HepG2 (cell line): ENCODE results near the gene UBE3D. TPM values are rescaled to one million over a fixed set of nuclear protein-coding genes. Genes with fewer than 3 reads are reported as not detected.

Source experiments
- FOXA1 ChIP-seq, 2 experiments: fragments of 450-650 bp in 1 of 2; sonication (generic) in 1 of 2; formaldehyde crosslinking in 1 of 2; IDR thresholded peaks; 2 replicates each; pipeline versions ENCODE4 v1.4.0 to v1.6.1; 2016 to 2020; ENCODE audit warnings: missing genetic modification reagents in 1 of 2
- HES4 ChIP-seq: sonication (generic); formaldehyde crosslinking; IDR thresholded peaks from 2 replicates; pipeline ENCODE4 v1.9.0; 2021; ENCODE audit warnings: mild to moderate bottlenecking, missing genetic modification reagents, borderline replicate concordance
- JARID2 ChIP-seq: sonication (generic); formaldehyde crosslinking; IDR thresholded peaks from 2 replicates; pipeline ENCODE4 v1.8.1; 2023; ENCODE audit warnings: missing genetic modification reagents, inconsistent platforms; ENCODE audit not compliant: insufficient replicate concordance
- MBD4 ChIP-seq: IDR thresholded peaks from 2 replicates; pipeline ENCODE4 v1.6.1; 2012; ENCODE audit warnings: low read length, inconsistent platforms, borderline replicate concordance
- NFAT5 ChIP-seq: sonication (generic); formaldehyde crosslinking; IDR thresholded peaks from 2 replicates; pipeline ENCODE4 v1.4.0; 2020; ENCODE audit warnings: missing genetic modification reagents
- NFE2 ChIP-seq: sonication (generic); formaldehyde crosslinking; IDR thresholded peaks from 2 replicates; pipeline ENCODE4 v1.4.0; 2020; ENCODE audit warnings: missing genetic modification reagents
- RORA ChIP-seq: sonication (generic); formaldehyde crosslinking; IDR thresholded peaks from 2 replicates; pipeline ENCODE4 v1.5.0; 2020; ENCODE audit warnings: mild to moderate bottlenecking, missing genetic modification reagents, moderate library complexity
- SRSF1 ChIP-seq: fragments of 200-400 bp; formaldehyde crosslinking; optimal IDR thresholded peaks from 2 replicates; pipeline ENCODE3; 2017; ENCODE audit warnings: mild to moderate bottlenecking, low read depth, low read length, moderate library complexity
- SYNCRIP ChIP-seq: fragments of 200-400 bp; formaldehyde crosslinking; IDR thresholded peaks from 2 replicates; pipeline ENCODE4 v1.6.1; 2018; ENCODE audit warnings: mild to moderate bottlenecking, low read depth, low read length; ENCODE audit not compliant: insufficient read depth
- TBP ChIP-seq: sonication (generic); formaldehyde crosslinking; IDR thresholded peaks from 2 replicates; pipeline ENCODE4 v1.5.0; 2020; ENCODE audit warnings: missing genetic modification reagents
- YEATS2 ChIP-seq: sonication (generic); formaldehyde crosslinking; IDR thresholded peaks from 2 replicates; pipeline ENCODE4 v1.4.0; 2020; ENCODE audit warnings: missing genetic modification reagents, borderline replicate concordance
- ZNF224 ChIP-seq: sonication (generic); formaldehyde crosslinking; IDR thresholded peaks from 2 replicates; pipeline ENCODE4 v1.5.0; 2020; ENCODE audit warnings: mild to moderate bottlenecking, missing genetic modification reagents
- ZNF572 ChIP-seq: sonication (generic); formaldehyde crosslinking; IDR thresholded peaks from 2 replicates; pipeline ENCODE4 v1.5.1; 2020; ENCODE audit warnings: mild to moderate bottlenecking, missing genetic modification reagents
- ZNF737 ChIP-seq: sonication (generic); formaldehyde crosslinking; IDR thresholded peaks from 2 replicates; pipeline ENCODE4 v1.5.0; 2020; ENCODE audit warnings: missing genetic modification reagents, mild to moderate bottlenecking, borderline replicate concordance
- ZNF747 ChIP-seq: sonication (generic); formaldehyde crosslinking; IDR thresholded peaks from 2 replicates; pipeline ENCODE4 v1.8.1; 2023; ENCODE audit warnings: missing genetic modification reagents, mild to moderate bottlenecking, borderline replicate concordance
- polyA plus RNA-seq, 8 experiments: library from polyadenylated mRNA; depleted of rRNA in 3 of 8; stranded (reverse) in 7 of 8; unstranded in 1 of 8; fragments of >200 nt; fragmentation: Illumina TruSeq in 4 of 8; extraction: Trizol in 4 of 8; gene quantifications; 2 replicates each; pipeline versions ENCODE4 v1.2.1 to v1.2.3, GENCODE V29; 2011 to 2016; ENCODE audit warnings: low read depth in 4 of 8, missing spikeins in 1 of 8, mixed read lengths in 1 of 8; ENCODE audit not compliant: insufficient read depth in 1 of 8
- total RNA-seq, 5 experiments: library from RNA; depleted of rRNA; stranded (reverse); fragments of >200 nt; fragmentation: Illumina TruSeq; extraction: Trizol; gene quantifications; 2 replicates each; pipeline ENCODE4 v1.2.3, GENCODE V29; 2016; ENCODE audit warnings: low read depth in 1 of 5
- TF ChIP-seq, protein P1 (sequence below): sonication (generic); formaldehyde crosslinking; IDR thresholded peaks from 2 replicates; pipeline ENCODE4 v1.5.0; 2020; ENCODE audit warnings: missing genetic modification reagents
- TF ChIP-seq, protein P2 (sequence below): sonication (generic); formaldehyde crosslinking; IDR thresholded peaks from 2 replicates; pipeline ENCODE4 v1.4.0; 2020; ENCODE audit warnings: mild to moderate bottlenecking, missing genetic modification reagents

The UBE3D gene
- total and polyA plus RNA-seq, 2 of the 13 experiments (the other 11 are each of a cell fraction or from before 2014, with no cell fraction given): 5.1 to 11.4 TPM

DNA sequence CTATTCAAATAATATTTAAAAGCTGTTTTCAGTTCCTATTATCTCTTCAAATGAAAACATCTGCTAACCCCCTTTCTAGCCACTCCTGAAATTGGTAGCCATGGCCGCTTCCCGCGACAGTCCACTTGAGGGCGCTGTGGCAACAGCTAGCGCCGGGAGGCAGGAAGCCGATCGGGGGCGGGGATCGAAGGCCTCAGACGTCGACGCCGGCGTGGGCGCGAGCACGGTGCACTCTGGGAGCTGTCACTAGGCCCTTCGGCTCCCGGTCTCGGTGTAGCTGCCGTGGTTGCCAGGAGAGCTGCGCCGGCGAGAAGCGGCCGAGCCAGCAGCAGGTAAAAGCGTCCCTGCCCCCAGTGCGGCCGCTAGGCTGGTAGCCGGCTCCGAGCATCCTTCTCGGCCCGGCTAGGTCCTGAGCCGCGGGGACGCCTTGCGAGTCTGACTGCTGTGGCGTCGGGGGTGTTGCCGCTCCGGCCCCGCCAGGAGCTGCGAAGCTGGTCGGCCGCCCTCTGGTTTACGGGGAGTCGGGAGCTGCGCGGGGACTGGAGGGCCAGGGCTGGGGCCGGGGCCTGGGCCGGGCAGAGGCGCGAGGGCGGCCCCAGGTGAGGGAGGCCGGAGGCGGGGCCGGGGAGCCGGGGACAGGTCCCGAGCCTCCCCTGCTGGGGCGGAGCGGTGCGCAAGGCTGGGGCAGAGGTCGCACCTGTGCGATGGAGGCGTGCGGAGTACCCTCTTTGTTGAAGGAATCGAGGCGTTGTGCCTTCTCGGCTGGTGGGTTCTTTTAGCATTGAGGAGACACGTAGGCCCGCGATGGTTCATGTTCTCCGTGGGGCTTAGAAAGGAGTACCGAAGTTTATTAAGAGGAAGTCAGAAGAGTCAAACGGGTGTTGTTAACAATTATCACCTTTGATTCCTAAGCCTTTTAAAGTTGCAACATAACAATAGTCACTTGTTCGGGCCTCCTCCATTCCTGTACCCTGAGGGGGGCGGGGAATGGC lies 2.1 kb upstream of the UBE3D start, which contains the start of gene DOP1A (continued):
- TF ChIP-seq NFAT5 (CRISPR knock-in tag): peak; percentile 79
- no peak for TF ChIP-seq SYNCRIP
- no peak for TF ChIP-seq MBD4
- TF ChIP-seq NFE2 (CRISPR knock-in tag): no peak
- TF ChIP-seq JARID2 (CRISPR knock-in tag): peak; percentile 18
- no peak for TF ChIP-seq ZNF747 (CRISPR knock-in tag)
- 0 out of 2 replicates have a peak, but pooled peaks have one; percentile 79 for TF ChIP-seq ZNF572
- TF ChIP-seq FOXA1 (IDR thresholded peaks at IDR 0.05): no peak
- no peak for TF ChIP-seq FOXA1 (CRISPR knock-in tag; IDR thresholded peaks at IDR 0.05)
- peak; percentile 86 for TF ChIP-seq HES4 (CRISPR knock-in tag)
- TF ChIP-seq, protein P1, sequence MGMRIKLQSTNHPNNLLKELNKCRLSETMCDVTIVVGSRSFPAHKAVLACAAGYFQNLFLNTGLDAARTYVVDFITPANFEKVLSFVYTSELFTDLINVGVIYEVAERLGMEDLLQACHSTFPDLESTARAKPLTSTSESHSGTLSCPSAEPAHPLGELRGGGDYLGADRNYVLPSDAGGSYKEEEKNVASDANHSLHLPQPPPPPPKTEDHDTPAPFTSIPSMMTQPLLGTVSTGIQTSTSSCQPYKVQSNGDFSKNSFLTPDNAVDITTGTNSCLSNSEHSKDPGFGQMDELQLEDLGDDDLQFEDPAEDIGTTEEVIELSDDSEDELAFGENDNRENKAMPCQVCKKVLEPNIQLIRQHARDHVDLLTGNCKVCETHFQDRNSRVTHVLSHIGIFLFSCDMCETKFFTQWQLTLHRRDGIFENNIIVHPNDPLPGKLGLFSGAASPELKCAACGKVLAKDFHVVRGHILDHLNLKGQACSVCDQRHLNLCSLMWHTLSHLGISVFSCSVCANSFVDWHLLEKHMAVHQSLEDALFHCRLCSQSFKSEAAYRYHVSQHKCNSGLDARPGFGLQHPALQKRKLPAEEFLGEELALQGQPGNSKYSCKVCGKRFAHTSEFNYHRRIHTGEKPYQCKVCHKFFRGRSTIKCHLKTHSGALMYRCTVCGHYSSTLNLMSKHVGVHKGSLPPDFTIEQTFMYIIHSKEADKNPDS (CRISPR knock-in tag): 0 out of 2 replicates have a peak, but pooled peaks have one; percentile 17
- no peak for TF ChIP-seq ZNF737 (CRISPR knock-in tag)
- TF ChIP-seq YEATS2 (CRISPR knock-in tag): peak; percentile 89; the same call in 1 of the 2 replicates
- TF ChIP-seq, protein P2, sequence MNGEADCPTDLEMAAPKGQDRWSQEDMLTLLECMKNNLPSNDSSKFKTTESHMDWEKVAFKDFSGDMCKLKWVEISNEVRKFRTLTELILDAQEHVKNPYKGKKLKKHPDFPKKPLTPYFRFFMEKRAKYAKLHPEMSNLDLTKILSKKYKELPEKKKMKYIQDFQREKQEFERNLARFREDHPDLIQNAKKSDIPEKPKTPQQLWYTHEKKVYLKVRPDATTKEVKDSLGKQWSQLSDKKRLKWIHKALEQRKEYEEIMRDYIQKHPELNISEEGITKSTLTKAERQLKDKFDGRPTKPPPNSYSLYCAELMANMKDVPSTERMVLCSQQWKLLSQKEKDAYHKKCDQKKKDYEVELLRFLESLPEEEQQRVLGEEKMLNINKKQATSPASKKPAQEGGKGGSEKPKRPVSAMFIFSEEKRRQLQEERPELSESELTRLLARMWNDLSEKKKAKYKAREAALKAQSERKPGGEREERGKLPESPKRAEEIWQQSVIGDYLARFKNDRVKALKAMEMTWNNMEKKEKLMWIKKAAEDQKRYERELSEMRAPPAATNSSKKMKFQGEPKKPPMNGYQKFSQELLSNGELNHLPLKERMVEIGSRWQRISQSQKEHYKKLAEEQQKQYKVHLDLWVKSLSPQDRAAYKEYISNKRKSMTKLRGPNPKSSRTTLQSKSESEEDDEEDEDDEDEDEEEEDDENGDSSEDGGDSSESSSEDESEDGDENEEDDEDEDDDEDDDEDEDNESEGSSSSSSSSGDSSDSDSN (CRISPR knock-in tag): peak; percentile 97
- TF ChIP-seq TBP (CRISPR knock-in tag): no peak
- TF ChIP-seq RORA (CRISPR knock-in tag): no peak
- TF ChIP-seq SRSF1: peak; percentile 18
- peak; percentile 92 for TF ChIP-seq ZNF224 (CRISPR knock-in tag)
